Uterus (tissue), 4 donors: ENCODE results near the gene FEM1C. TPM values are rescaled to one million over a fixed set of nuclear protein-coding genes. Genes with fewer than 3 reads are reported as not detected.

Experiments
- DNase-seq, 2 donors: peaks; one replicate each; pipeline ENCODE4 v3.0.0-alpha.2; 2019 to 2020
- H3K27ac ChIP-seq, 2 donors: fragments of 200-600 bp; sonication (generic); 1 replicate in 1 of 2; 2 replicates in 1 of 2; pipeline ENCODE4 v1.5.1; 2016 to 2018
- H3K27me3 ChIP-seq, 2 donors: fragments of 200-600 bp; sonication (generic); one replicate each; pipeline ENCODE4 v1.5.1; 2018 to 2019; ENCODE audit warnings: control low read depth in 1 of 2
- H3K36me3 ChIP-seq, 2 donors: fragments of 200-600 bp; sonication (generic); one replicate each; pipeline ENCODE4 v1.5.1; 2019; ENCODE audit warnings: control low read depth in 1 of 2
- H3K4me1 ChIP-seq, 2 donors: fragments of 200-600 bp; sonication (generic); one replicate each; pipeline ENCODE4 v1.5.1; 2018 to 2019; ENCODE audit warnings: control low read depth in 1 of 2
- H3K4me3 ChIP-seq, 2 donors: fragments of 200-600 bp; sonication (generic); 1 replicate in 1 of 2; 2 replicates in 1 of 2; pipeline ENCODE4 v1.5.1; 2018 to 2019; ENCODE audit warnings: mild to moderate bottlenecking in 1 of 2
- H3K9me3 ChIP-seq, 2 donors: fragments of 200-600 bp; sonication (generic); one replicate each; pipeline ENCODE4 v1.5.1; 2019; ENCODE audit warnings: control low read depth in 1 of 2
- POLR2A ChIP-seq, 2 donors: fragments of 450-650 bp; IDR thresholded peaks; one replicate each; pipeline ENCODE4 v1.6.1; 2016; ENCODE audit warnings: antibody characterized with exemption in 2 of 2, mild to moderate bottlenecking in 1 of 2, moderate library complexity in 1 of 2
- intact Hi-C: fragments of 100-400 bp; cut with DNase I; formaldehyde crosslinking; loops from one replicate; pipeline ENCODE4 v1.15.1; 2023; ENCODE audit warnings: low total_unique reads
- total RNA-seq, 4 donors: library from RNA; depleted of rRNA in 3 of 4; stranded (reverse); fragments of >200 nt in 3 of 4; gene quantifications; one replicate each; pipeline versions ENCODE4 v1.1.0 to v1.2.4, GENCODE V29; 2014 to 2023
- TF ChIP-seq, protein P1 (sequence below), 4 experiments: fragments of 200-600 bp in 2 of 4; fragments of 450-650 bp in 2 of 4; sonication (generic) in 2 of 4; IDR thresholded peaks; one replicate each; pipeline ENCODE4 v1.5.1; 2016 to 2019; ENCODE audit warnings: antibody characterized with exemption in 4 of 4, mild to moderate bottlenecking in 2 of 4, moderate library complexity in 1 of 4
- donor health status: DM: yes; HTN: yes; CAD: no.

Gene FEM1C
- total RNA-seq, 4 donors from 2014 or later = 10.8 to 73.3 (median 22.4) TPM

- H3K36me3 ChIP-seq = no peaks in the 10 kb centered on the region
- H3K4me1 ChIP-seq = peaks cover 0 to under 1% of the 10 kb centered on the region in 2 donors
- H3K27ac ChIP-seq = no peak overlapping the region
- no peak overlapping the region for H3K4me3 ChIP-seq
- no peaks in the 10 kb centered on the region for H3K9me3 ChIP-seq
- no peak for DNase-seq
- TF ChIP-seq, protein P1, sequence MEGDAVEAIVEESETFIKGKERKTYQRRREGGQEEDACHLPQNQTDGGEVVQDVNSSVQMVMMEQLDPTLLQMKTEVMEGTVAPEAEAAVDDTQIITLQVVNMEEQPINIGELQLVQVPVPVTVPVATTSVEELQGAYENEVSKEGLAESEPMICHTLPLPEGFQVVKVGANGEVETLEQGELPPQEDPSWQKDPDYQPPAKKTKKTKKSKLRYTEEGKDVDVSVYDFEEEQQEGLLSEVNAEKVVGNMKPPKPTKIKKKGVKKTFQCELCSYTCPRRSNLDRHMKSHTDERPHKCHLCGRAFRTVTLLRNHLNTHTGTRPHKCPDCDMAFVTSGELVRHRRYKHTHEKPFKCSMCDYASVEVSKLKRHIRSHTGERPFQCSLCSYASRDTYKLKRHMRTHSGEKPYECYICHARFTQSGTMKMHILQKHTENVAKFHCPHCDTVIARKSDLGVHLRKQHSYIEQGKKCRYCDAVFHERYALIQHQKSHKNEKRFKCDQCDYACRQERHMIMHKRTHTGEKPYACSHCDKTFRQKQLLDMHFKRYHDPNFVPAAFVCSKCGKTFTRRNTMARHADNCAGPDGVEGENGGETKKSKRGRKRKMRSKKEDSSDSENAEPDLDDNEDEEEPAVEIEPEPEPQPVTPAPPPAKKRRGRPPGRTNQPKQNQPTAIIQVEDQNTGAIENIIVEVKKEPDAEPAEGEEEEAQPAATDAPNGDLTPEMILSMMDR (IDR thresholded peaks at IDR 0.05) = no peak
- TF ChIP-seq POLR2A (IDR thresholded peaks at IDR 0.05) = no peak
- H3K27me3 ChIP-seq = no peaks in the 10 kb centered on the region
- intact Hi-C loops = no loop called here
Measured at GRCh38 chr5:115524199-115524847, 20.3 kb downstream of the FEM1C start.

DNA sequence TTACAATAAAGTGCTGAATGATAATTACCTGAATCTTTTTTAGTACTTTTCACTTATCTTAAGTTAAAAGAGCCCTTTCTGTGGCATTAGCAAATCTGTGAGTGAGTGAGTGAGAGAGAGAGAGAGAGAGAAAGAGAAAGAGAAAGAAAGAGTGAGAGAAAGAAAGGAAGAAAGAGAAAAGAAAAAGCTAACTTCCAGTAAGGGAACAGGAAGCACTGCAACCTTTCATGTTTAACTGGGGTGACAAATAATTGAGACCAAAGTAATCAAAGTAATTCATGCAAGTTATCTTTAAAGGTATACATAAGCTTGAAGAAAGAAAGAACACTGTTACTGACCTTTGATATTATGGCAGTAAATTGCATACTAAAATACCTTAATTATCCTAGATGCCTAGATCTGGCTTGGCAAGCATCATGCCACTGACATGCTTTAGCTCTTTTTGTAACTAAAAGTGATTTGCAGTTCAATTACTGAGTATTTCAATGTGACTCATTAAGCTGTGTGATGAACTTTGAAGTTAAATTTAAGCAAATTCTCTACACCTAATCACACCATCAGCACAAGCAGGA lies 21.7 kb downstream of the FEM1C start:
- DNase-seq = no peak
- Histone ChIP-seq H3K27ac (no peak overlapping the region), H3K9me3 (no peaks in the 10 kb centered on the region), H3K36me3 (no peaks in the 10 kb centered on the region), H3K4me3 (no peak overlapping the region), H3K4me1 (no peaks in the 10 kb centered on the region), H3K27me3 (no peaks in the 10 kb centered on the region)
- TF ChIP-seq, protein P1 (IDR thresholded peaks at IDR 0.05) = no peak
- no peak for TF ChIP-seq POLR2A (IDR thresholded peaks at IDR 0.05)
- intact Hi-C loops = no loop called here

GRCh38 chr5:115520191-115520590 lies 24.4 kb downstream of the FEM1C start:
- Histone ChIP-seq H3K36me3 (no peaks in the 10 kb centered on the region), H3K27me3 (no peaks in the 10 kb centered on the region), H3K27ac (no peak overlapping the region), H3K4me3 (no peak overlapping the region), H3K4me1 (no peaks in the 10 kb centered on the region), H3K9me3 (no peaks in the 10 kb centered on the region)
- TF ChIP-seq, protein P1 (IDR thresholded peaks at IDR 0.05) = no peak
- TF ChIP-seq POLR2A (IDR thresholded peaks at IDR 0.05) = no peak
- intact Hi-C loops = no loop called here
- DNase-seq = no peak

GRCh38 chr5:115516372-115516771 lies 28.2 kb downstream of the FEM1C start:
- no peak overlapping the region for H3K27ac ChIP-seq
- intact Hi-C loops = no loop called here
- DNase-seq = no peak

GRCh38 chr5:115514220-115514619 lies 30.4 kb downstream of the FEM1C start:
- TF ChIP-seq, protein P1 (IDR thresholded peaks at IDR 0.05) = no peak
- no peak for TF ChIP-seq POLR2A (IDR thresholded peaks at IDR 0.05)
- Histone ChIP-seq H3K36me3 (no peaks in the 10 kb centered on the region), H3K4me3 (no peak overlapping the region), H3K4me1 (no peaks in the 10 kb centered on the region), H3K27me3 (no peaks in the 10 kb centered on the region), H3K27ac (no peak overlapping the region), H3K9me3 (no peaks in the 10 kb centered on the region)
- no peak for DNase-seq
- intact Hi-C loops = no loop called here

More at GRCh38 chr5:115516372-115516771, 28.2 kb downstream of the FEM1C start:
- H3K27me3 ChIP-seq = no peaks in the 10 kb centered on the region
- no peaks in the 10 kb centered on the region for H3K9me3 ChIP-seq
- TF ChIP-seq POLR2A (IDR thresholded peaks at IDR 0.05) = no peak
- TF ChIP-seq, protein P1 (IDR thresholded peaks at IDR 0.05) = no peak
- H3K4me3 ChIP-seq = no peak overlapping the region
- no peaks in the 10 kb centered on the region for H3K36me3 ChIP-seq
- H3K4me1 ChIP-seq = no peaks in the 10 kb centered on the region
